DOHH2 (cell line): ENCODE measurements around the gene IDE.

Experiments used
- CTCF ChIP-seq: fragments of 200-600 bp; sonication (generic); IDR thresholded peaks from one replicate; pipeline ENCODE4 v1.5.1; 2014; ENCODE audit warnings: antibody characterized with exemption, mild to moderate bottlenecking, low read depth, low read length; ENCODE audit not compliant: poor library complexity, severe bottlenecking
- EZH2phosphoT487 ChIP-seq: fragments of 200-600 bp; sonication (generic); IDR thresholded peaks from 2 replicates; pipeline ENCODE4 v1.6.1; 2017; ENCODE audit warnings: borderline replicate concordance, mild to moderate bottlenecking, antibody characterized with exemption, low read length, moderate library complexity, mixed read lengths

DNA sequence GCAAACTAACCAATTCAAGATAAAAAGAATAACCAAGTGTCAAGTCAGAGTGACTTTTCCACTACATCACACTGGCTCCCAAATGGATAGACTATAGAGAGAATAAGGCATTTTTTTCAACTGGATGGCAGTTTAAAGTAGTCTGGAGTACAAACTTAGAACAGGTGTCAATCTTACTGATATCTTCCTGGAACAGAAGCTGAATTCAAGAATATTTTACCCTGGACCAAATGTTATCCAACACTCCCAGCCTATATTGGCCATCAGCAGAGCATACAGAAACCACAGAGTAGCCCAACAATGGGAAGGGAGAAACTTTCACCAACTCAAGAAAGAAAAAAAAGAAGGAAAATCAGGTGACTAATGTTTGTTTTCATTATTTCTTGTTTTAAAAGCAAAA is 11.5 kb downstream of the IDE start:
- TF ChIP-seq CTCF = no peak
- no peak for TF ChIP-seq EZH2phosphoT487
